ENCODE results near the gene SSC5D. TPM values are rescaled to one million over a fixed set of nuclear protein-coding genes. Genes with fewer than 3 reads are reported as not detected.
A peak's percentile ranks its signal among the peaks of the same experiment; 100 is the strongest.

Gene SSC5D
- total and polyA plus RNA-seq, 4 donors = 0.08 to 1.0 (median 0.51) TPM

DNA sequence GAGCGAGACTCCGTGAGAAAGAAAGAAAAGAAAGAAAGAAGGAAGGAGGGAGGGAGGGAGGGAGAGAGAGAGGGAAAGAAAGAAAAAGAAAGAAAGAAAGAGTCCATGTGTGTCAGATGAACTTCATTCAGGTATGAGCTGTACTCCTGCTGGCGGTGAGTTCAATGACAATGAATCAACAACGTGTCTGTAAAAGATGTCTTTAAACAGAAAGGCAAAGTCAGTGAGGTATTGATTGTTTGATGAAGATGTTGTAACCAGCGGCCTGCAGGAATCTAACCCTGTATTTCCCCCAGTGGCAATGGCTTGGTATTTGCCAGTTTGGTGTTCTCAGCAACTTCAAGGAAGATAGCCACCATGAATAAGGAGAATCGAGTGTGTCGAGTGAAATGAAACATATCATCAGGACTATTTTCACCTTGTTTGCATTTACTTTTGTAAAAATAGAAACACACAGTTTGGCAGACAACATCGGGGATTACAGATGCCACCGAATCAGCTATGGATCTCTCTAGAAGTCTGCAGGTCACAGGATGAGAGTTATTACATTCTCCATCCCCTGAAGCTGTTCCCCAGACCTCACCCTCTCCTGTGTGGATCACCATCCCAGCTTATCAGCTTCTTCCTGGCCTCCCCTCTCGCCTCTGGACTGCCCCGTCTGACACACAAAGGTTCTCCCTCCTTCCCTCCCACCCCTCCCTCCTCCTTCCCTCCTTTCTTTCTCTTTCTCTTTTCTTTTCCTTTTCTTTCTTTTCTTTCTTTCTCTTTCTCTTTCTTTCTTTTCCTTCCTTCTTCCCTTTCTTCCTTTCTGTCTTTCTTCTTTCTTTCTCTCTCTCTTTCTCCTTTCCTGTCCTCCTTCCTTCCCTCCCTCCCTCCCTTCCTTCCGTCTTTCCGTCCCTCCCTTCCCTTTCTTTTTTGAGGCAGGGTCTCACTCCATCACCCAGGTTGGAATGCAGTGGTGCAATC is 65.3 kb downstream of the SSC5D start:
- Histone ChIP-seq H3K9ac (ENCODE audit: low read depth in 1 of 2, low read length in 2 of 2) (no peak overlapping the region), H3K27me3 (ENCODE audit: control insufficient read depth in 4 of 4, insufficient read depth in 4 of 4, low read length in 3 of 4) (peaks cover 0 to 5% (median 2%) of the 10 kb centered on the region in 4 donors), H3K4me3 (ENCODE audit: low read depth in 1 of 3, low read length in 3 of 3) (no peak overlapping the region), H3K9me3 (ENCODE audit: control insufficient read depth in 4 of 4, low read length in 3 of 4) (no peaks in the 10 kb centered on the region), H3K27ac (ENCODE audit: low read depth in 1 of 2, low read length in 2 of 2) (no peak overlapping the region), H3K4me1 (ENCODE audit: control insufficient read depth in 4 of 4, insufficient read depth in 4 of 4, low read length in 3 of 4) (no peaks in the 10 kb centered on the region), H3K36me3 (ENCODE audit: control insufficient read depth in 4 of 4, insufficient read depth in 3 of 4, low read depth in 1 of 4, low read length in 3 of 4) (no peaks in the 10 kb centered on the region)
- no peak for DNase-seq (ENCODE audit: low spot score)
- whole genome bisulfite sequencing = 54% methylated on average over 13 of the region's 13 CpGs
- no peak for TF ChIP-seq TAF1 (conservative IDR thresholded peaks at IDR 0.05)
- peak in 1 of 2 donors; percentile 10 for TF ChIP-seq RAD21 (IDR thresholded peaks at IDR 0.05)

DNA sequence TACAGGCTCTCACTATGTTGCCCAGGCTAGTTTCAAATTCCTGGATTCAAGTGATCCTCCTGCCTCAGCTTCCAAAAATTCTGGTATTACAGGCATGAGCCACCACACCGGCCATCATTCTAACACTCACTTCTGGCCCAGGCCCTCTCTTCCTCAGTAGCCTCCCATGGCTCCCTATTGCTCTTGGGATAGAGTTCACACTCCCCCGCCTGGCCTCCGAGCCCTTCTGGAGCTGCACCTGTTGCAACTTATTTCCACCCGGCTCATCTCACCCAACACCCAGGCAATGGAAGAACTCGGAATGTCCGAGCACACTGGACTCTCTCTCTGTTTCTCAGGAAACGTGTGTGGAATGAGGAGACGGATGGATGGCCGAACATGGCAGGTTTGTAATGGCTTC is 66.1 kb downstream of the SSC5D start:
- no peak for TF ChIP-seq YY1 (IDR thresholded peaks at IDR 0.05)
- Histone ChIP-seq H3K9ac (ENCODE audit: low read depth in 1 of 2, low read length in 2 of 2) (no peak overlapping the region), H3K4me1 (ENCODE audit: control insufficient read depth in 4 of 4, insufficient read depth in 4 of 4, low read length in 3 of 4) (no peaks in the 10 kb centered on the region), H3K27ac (ENCODE audit: low read depth in 1 of 2, low read length in 2 of 2) (no peak overlapping the region), H3K9me3 (ENCODE audit: control insufficient read depth in 4 of 4, low read length in 3 of 4) (no peaks in the 10 kb centered on the region), H3K36me3 (ENCODE audit: control insufficient read depth in 4 of 4, insufficient read depth in 3 of 4, low read depth in 1 of 4, low read length in 3 of 4) (no peaks in the 10 kb centered on the region), H3K27me3 (ENCODE audit: control insufficient read depth in 4 of 4, insufficient read depth in 4 of 4, low read length in 3 of 4) (peaks cover 0 to 5% (median 2%) of the 10 kb centered on the region in 4 donors), H3K4me3 (ENCODE audit: low read depth in 1 of 3, low read length in 3 of 3) (no peak overlapping the region)
- 91% methylated on average over 9 of the region's 9 CpGs for WGBS
- no peak for DNase-seq (ENCODE audit: low spot score)

DNA sequence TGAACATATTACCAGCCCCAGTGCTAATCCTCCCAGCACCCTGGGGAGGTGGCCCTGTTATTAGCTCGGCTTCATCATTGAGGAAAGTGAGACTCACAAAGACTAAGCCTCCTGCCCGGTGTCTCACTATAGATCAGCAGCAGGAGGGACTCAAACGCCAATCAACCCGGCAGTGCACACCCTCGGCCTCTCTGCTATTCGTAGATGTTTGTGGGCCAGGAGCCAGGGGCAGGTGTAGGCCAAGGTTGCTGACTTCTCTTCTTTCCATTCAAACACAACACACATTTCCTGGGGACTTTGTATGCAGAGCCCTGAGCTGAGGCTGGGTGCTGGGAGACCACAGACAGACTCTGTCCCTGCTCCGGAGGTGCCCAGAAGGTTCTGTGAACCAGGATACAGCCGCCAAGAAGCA is 66.5 kb downstream of the SSC5D start:
- TF ChIP-seq HNF4G (IDR thresholded peaks at IDR 0.05) = no peak
- TF ChIP-seq, protein P1, sequence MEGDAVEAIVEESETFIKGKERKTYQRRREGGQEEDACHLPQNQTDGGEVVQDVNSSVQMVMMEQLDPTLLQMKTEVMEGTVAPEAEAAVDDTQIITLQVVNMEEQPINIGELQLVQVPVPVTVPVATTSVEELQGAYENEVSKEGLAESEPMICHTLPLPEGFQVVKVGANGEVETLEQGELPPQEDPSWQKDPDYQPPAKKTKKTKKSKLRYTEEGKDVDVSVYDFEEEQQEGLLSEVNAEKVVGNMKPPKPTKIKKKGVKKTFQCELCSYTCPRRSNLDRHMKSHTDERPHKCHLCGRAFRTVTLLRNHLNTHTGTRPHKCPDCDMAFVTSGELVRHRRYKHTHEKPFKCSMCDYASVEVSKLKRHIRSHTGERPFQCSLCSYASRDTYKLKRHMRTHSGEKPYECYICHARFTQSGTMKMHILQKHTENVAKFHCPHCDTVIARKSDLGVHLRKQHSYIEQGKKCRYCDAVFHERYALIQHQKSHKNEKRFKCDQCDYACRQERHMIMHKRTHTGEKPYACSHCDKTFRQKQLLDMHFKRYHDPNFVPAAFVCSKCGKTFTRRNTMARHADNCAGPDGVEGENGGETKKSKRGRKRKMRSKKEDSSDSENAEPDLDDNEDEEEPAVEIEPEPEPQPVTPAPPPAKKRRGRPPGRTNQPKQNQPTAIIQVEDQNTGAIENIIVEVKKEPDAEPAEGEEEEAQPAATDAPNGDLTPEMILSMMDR (IDR thresholded peaks at IDR 0.05; ENCODE audit: low read depth, low read length, missing input control) = no peak
- TF ChIP-seq GABPA (IDR thresholded peaks at IDR 0.05 in 1 of 2, conservative IDR thresholded peaks at IDR 0.05 in 1 of 2) = no peak
- TF ChIP-seq FOXA2 (IDR thresholded peaks at IDR 0.05) = no peak
- no peak for TF ChIP-seq RXRA (IDR thresholded peaks at IDR 0.05)
- no peak for TF ChIP-seq FOXA1 (IDR thresholded peaks at IDR 0.05)
- TF ChIP-seq, protein P2, sequence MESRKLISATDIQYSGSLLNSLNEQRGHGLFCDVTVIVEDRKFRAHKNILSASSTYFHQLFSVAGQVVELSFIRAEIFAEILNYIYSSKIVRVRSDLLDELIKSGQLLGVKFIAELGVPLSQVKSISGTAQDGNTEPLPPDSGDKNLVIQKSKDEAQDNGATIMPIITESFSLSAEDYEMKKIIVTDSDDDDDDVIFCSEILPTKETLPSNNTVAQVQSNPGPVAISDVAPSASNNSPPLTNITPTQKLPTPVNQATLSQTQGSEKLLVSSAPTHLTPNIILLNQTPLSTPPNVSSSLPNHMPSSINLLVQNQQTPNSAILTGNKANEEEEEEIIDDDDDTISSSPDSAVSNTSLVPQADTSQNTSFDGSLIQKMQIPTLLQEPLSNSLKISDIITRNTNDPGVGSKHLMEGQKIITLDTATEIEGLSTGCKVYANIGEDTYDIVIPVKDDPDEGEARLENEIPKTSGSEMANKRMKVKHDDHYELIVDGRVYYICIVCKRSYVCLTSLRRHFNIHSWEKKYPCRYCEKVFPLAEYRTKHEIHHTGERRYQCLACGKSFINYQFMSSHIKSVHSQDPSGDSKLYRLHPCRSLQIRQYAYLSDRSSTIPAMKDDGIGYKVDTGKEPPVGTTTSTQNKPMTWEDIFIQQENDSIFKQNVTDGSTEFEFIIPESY (IDR thresholded peaks at IDR 0.05) = no peak
- TF ChIP-seq RAD21 (IDR thresholded peaks at IDR 0.05) = no peak
- Histone ChIP-seq H3K4me1 (ENCODE audit: control insufficient read depth in 4 of 4, insufficient read depth in 4 of 4, low read length in 3 of 4) (no peaks in the 10 kb centered on the region), H3K27me3 (ENCODE audit: control insufficient read depth in 4 of 4, insufficient read depth in 4 of 4, low read length in 3 of 4) (peaks cover 0 to 5% (median 2%) of the 10 kb centered on the region in 4 donors), H3K4me3 (ENCODE audit: low read depth in 1 of 3, low read length in 3 of 3) (no peak overlapping the region), H3K9ac (ENCODE audit: low read depth in 1 of 2, low read length in 2 of 2) (no peak overlapping the region), H3K36me3 (ENCODE audit: control insufficient read depth in 4 of 4, insufficient read depth in 3 of 4, low read depth in 1 of 4, low read length in 3 of 4) (no peaks in the 10 kb centered on the region), H3K9me3 (ENCODE audit: control insufficient read depth in 4 of 4, low read length in 3 of 4) (no peaks in the 10 kb centered on the region), H3K27ac (ENCODE audit: low read depth in 1 of 2, low read length in 2 of 2) (no peak overlapping the region)
- no peak for DNase-seq (ENCODE audit: low spot score)
- WGBS = 66% methylated on average over 8 of the region's 8 CpGs

Measured in liver (tissue), 9 donors.